SK-N-SH treated with all-trans-retinoic acid at 6 μM for 48 hours (cell line): Measurements from ENCODE around the gene ATRAID.

Experiments
- ATAC-seq: fragments of 200-7000 bp; cut with Tn5 transposase; 3 replicates; pipeline ENCODE4 v1.9.1; 2020; ENCODE audit warnings: mild to moderate bottlenecking, moderate library complexity
- ARNTL ChIP-seq: fragments of 450-650 bp; formaldehyde crosslinking; IDR thresholded peaks from 2 replicates; pipeline ENCODE4 v1.5.0; 2020; ENCODE audit warnings: low read depth, mild to moderate bottlenecking, moderate library complexity, borderline replicate concordance
- BACH2 ChIP-seq: fragments of 250-450 bp; sonication (Bioruptor Pico); IDR thresholded peaks from 2 replicates; pipeline ENCODE4 v1.9.0; 2021; ENCODE audit warnings: mild to moderate bottlenecking, borderline replicate concordance
- CSDC2 ChIP-seq: fragments of 250-450 bp; sonication (Bioruptor Pico); IDR thresholded peaks from 2 replicates; pipeline ENCODE4 v1.5.0; 2020; ENCODE audit warnings: mild to moderate bottlenecking, moderate library complexity
- ESRRG ChIP-seq: fragments of 250-450 bp; sonication (Bioruptor Pico); IDR thresholded peaks from 2 replicates; pipeline ENCODE4 v1.6.1; 2021; ENCODE audit warnings: mild to moderate bottlenecking
- GLIS3 ChIP-seq: fragments of 250-450 bp; sonication (Bioruptor Pico); IDR thresholded peaks from 2 replicates; pipeline ENCODE4 v1.5.0; 2020; ENCODE audit warnings: mild to moderate bottlenecking, moderate library complexity
- ISL1 ChIP-seq: fragments of 250-450 bp; sonication (Bioruptor Pico); IDR thresholded peaks from 2 replicates; pipeline ENCODE4 v2.1.2; 2022; ENCODE audit warnings: mild to moderate bottlenecking, moderate library complexity
- OSR1 ChIP-seq: fragments of 250-450 bp; sonication (Bioruptor Pico); IDR thresholded peaks from 2 replicates; pipeline ENCODE4 v1.8.0; 2022; ENCODE audit warnings: moderate library complexity, mild to moderate bottlenecking, inconsistent platforms
- PPARA ChIP-seq: fragments of 250-450 bp; sonication (Bioruptor Pico); IDR thresholded peaks from 2 replicates; pipeline ENCODE4 v1.5.0; 2020; ENCODE audit warnings: mild to moderate bottlenecking, borderline replicate concordance
- RARB ChIP-seq: fragments of 250-450 bp; sonication (Bioruptor Pico); IDR thresholded peaks from 2 replicates; pipeline ENCODE4 v1.8.0; 2021; ENCODE audit warnings: mild to moderate bottlenecking, moderate library complexity
- SNAI2 ChIP-seq: fragments of 250-450 bp; sonication (Bioruptor Pico); IDR thresholded peaks from 2 replicates; pipeline ENCODE4 v1.5.0; 2020; ENCODE audit warnings: mild to moderate bottlenecking, moderate library complexity
- TCF4 ChIP-seq: fragments of 250-450 bp; sonication (Bioruptor Pico); IDR thresholded peaks from 2 replicates; pipeline ENCODE4 v1.8.0; 2021; ENCODE audit warnings: mild to moderate bottlenecking, moderate library complexity, borderline replicate concordance
- ZC3H10 ChIP-seq: fragments of 250-450 bp; sonication (Bioruptor Pico); IDR thresholded peaks from 2 replicates; pipeline ENCODE4 v1.5.1; 2021; ENCODE audit warnings: mild to moderate bottlenecking, moderate library complexity
- ZFP3 ChIP-seq: fragments of 250-450 bp; sonication (Bioruptor Pico); IDR thresholded peaks from 2 replicates; pipeline ENCODE4 v1.5.0; 2020; ENCODE audit warnings: mild to moderate bottlenecking, moderate library complexity
- ZFP30 ChIP-seq: fragments of 450-650 bp; formaldehyde crosslinking; IDR thresholded peaks from 2 replicates; pipeline ENCODE4 v1.5.0; 2022; ENCODE audit warnings: mild to moderate bottlenecking, moderate library complexity
- ZNF70 ChIP-seq: fragments of 450-650 bp; formaldehyde crosslinking; IDR thresholded peaks from 2 replicates; pipeline ENCODE4 v1.5.0; 2020; ENCODE audit warnings: mild to moderate bottlenecking, moderate library complexity
- ZNF8 ChIP-seq: fragments of 450-650 bp; formaldehyde crosslinking; IDR thresholded peaks from 2 replicates; pipeline ENCODE4 v1.5.0; 2020; ENCODE audit warnings: mild to moderate bottlenecking, moderate library complexity
- TF ChIP-seq, protein P1 (sequence below): fragments of 250-450 bp; sonication (Bioruptor Pico); IDR thresholded peaks from 2 replicates; pipeline ENCODE4 v1.5.0; 2020; ENCODE audit warnings: mild to moderate bottlenecking, moderate library complexity
- TF ChIP-seq, protein P2 (sequence below): fragments of 250-450 bp; sonication (Bioruptor Pico); IDR thresholded peaks from 2 replicates; pipeline ENCODE4 v1.8.0; 2021; ENCODE audit warnings: low read depth, mild to moderate bottlenecking, moderate library complexity, borderline replicate concordance
- TF ChIP-seq, protein P3 (sequence below): fragments of 250-450 bp; sonication (Bioruptor Pico); IDR thresholded peaks from 2 replicates; pipeline ENCODE4 v1.5.1; 2020; ENCODE audit warnings: low read depth, mild to moderate bottlenecking, moderate library complexity
- TF ChIP-seq, protein P4 (sequence below): fragments of 250-450 bp; sonication (Bioruptor Pico); IDR thresholded peaks from 2 replicates; pipeline ENCODE4 v1.8.0; 2020; ENCODE audit warnings: mild to moderate bottlenecking, moderate library complexity, borderline replicate concordance
- TF ChIP-seq, protein P5 (sequence below): fragments of 250-450 bp; sonication (Bioruptor Pico); IDR thresholded peaks from 2 replicates; pipeline ENCODE4 v1.5.1; 2021; ENCODE audit warnings: mild to moderate bottlenecking, moderate library complexity

The ATRAID gene

DNA sequence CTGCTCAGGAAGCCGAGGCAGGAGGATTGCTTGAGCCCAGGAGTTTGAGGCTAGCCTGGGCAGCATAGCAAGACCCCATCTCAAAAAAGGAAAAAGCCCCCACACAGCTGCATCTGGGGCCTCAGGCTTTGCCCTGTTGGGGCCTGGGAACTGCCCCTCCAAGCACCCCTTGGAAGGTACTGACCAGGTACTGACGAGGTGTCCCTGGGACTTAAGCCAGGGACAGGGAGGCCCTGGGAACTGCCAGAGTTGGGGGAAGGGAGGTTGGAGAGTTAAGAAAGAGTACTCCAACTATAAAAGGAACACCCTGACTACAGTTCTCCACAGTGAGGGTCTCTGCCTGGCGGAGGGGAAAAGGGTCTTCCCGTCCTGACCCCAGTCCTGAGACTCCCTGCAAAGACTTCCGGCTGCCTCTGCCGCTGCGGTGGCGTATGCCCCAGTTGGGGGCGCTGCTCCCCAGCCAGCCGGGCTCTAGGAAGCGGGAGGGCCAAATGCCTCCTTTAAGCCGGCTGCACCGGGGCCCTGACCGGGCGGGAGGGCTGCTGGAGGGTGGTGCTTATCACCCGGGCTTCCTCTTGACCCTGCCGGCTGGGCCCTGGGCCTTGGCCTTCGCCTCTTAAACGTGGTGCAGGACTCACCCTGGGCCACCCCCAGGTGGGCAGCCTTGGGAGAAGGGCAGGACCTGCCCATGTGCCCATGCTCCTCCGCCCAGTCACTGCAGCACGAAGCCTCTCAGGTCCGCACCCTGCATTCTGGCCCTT, 38.2 kb downstream of the ATRAID start (continued):
- TF ChIP-seq, protein P1, sequence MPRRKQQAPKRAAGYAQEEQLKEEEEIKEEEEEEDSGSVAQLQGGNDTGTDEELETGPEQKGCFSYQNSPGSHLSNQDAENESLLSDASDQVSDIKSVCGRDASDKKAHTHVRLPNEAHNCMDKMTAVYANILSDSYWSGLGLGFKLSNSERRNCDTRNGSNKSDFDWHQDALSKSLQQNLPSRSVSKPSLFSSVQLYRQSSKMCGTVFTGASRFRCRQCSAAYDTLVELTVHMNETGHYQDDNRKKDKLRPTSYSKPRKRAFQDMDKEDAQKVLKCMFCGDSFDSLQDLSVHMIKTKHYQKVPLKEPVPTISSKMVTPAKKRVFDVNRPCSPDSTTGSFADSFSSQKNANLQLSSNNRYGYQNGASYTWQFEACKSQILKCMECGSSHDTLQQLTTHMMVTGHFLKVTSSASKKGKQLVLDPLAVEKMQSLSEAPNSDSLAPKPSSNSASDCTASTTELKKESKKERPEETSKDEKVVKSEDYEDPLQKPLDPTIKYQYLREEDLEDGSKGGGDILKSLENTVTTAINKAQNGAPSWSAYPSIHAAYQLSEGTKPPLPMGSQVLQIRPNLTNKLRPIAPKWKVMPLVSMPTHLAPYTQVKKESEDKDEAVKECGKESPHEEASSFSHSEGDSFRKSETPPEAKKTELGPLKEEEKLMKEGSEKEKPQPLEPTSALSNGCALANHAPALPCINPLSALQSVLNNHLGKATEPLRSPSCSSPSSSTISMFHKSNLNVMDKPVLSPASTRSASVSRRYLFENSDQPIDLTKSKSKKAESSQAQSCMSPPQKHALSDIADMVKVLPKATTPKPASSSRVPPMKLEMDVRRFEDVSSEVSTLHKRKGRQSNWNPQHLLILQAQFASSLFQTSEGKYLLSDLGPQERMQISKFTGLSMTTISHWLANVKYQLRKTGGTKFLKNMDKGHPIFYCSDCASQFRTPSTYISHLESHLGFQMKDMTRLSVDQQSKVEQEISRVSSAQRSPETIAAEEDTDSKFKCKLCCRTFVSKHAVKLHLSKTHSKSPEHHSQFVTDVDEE: no peak
- TF ChIP-seq, protein P2, sequence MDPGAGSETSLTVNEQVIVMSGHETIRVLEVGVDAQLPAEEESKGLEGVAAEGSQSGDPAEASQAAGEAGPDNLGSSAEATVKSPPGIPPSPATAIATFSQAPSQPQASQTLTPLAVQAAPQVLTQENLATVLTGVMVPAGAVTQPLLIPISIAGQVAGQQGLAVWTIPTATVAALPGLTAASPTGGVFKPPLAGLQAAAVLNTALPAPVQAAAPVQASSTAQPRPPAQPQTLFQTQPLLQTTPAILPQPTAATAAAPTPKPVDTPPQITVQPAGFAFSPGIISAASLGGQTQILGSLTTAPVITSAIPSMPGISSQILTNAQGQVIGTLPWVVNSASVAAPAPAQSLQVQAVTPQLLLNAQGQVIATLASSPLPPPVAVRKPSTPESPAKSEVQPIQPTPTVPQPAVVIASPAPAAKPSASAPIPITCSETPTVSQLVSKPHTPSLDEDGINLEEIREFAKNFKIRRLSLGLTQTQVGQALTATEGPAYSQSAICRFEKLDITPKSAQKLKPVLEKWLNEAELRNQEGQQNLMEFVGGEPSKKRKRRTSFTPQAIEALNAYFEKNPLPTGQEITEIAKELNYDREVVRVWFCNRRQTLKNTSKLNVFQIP (CRISPR knock-in tag): no peak
- TF ChIP-seq PPARA (CRISPR knock-in tag) (no peak), ARNTL (CRISPR knock-in tag) (no peak), RARB (CRISPR knock-in tag) (no peak)

DNA sequence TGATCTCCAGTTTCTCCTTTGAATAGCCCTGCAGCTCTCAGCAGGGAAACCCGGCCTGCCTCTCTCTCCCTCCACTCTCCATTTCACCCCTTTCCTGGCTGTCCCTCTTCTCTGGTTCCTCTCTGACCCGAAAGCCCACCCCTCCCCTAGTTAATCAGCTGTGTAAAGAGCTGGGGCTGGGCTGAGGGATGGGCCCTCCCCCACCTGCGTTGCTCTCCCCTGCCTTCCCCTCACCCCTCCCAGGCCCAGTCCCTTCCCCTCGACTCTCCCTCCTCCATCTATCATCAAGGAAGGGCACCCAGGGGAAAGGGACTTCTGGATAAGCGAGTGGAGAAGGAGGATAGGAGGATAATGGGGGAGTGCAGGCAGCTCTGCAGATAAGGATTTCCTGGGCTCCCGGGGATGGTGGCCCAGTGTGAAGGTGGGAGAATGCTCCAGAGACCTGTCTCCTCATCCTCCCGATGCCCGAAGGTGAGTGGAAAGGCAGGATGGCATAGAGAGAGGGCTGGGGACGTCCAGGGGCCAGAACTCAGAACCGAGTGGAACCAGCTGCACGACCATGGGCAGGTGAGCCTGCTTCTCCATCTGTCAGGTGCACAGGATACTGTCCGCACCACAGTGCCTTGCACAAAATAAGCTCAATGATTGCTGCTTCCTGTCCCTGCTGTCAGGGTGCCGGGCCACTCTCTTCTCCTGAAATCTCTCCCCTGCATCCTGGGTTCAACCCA, 39.0 kb downstream of the ATRAID start:
- ATAC-seq: no peak
- no peak for TF ChIP-seq ZFP3 (CRISPR knock-in tag)
- no peak for TF ChIP-seq ARNTL (CRISPR knock-in tag)
- TF ChIP-seq, protein P3, sequence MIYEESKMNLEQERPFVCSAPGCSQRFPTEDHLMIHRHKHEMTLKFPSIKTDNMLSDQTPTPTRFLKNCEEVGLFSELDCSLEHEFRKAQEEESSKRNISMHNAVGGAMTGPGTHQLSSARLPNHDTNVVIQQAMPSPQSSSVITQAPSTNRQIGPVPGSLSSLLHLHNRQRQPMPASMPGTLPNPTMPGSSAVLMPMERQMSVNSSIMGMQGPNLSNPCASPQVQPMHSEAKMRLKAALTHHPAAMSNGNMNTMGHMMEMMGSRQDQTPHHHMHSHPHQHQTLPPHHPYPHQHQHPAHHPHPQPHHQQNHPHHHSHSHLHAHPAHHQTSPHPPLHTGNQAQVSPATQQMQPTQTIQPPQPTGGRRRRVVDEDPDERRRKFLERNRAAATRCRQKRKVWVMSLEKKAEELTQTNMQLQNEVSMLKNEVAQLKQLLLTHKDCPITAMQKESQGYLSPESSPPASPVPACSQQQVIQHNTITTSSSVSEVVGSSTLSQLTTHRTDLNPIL (CRISPR knock-in tag): no peak
- no peak for TF ChIP-seq ZNF70 (CRISPR knock-in tag)
- no peak for TF ChIP-seq OSR1 (CRISPR knock-in tag)
- no peak for TF ChIP-seq ISL1 (CRISPR knock-in tag)
- TF ChIP-seq GLIS3 (CRISPR knock-in tag): no peak
- TF ChIP-seq CSDC2 (CRISPR knock-in tag): no peak
- no peak for TF ChIP-seq ZFP30 (CRISPR knock-in tag)
- TF ChIP-seq ZC3H10 (CRISPR knock-in tag): no peak
- TF ChIP-seq, protein P4, sequence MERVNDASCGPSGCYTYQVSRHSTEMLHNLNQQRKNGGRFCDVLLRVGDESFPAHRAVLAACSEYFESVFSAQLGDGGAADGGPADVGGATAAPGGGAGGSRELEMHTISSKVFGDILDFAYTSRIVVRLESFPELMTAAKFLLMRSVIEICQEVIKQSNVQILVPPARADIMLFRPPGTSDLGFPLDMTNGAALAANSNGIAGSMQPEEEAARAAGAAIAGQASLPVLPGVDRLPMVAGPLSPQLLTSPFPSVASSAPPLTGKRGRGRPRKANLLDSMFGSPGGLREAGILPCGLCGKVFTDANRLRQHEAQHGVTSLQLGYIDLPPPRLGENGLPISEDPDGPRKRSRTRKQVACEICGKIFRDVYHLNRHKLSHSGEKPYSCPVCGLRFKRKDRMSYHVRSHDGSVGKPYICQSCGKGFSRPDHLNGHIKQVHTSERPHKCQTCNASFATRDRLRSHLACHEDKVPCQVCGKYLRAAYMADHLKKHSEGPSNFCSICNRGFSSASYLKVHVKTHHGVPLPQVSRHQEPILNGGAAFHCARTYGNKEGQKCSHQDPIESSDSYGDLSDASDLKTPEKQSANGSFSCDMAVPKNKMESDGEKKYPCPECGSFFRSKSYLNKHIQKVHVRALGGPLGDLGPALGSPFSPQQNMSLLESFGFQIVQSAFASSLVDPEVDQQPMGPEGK (CRISPR knock-in tag): no peak
- TF ChIP-seq SNAI2: no peak
- no peak for TF ChIP-seq ZNF8 (CRISPR knock-in tag)
- TF ChIP-seq, protein P1: no peak
- TF ChIP-seq, protein P2 (CRISPR knock-in tag): no peak
- TF ChIP-seq TCF4 (CRISPR knock-in tag): no peak
- TF ChIP-seq, protein P5, sequence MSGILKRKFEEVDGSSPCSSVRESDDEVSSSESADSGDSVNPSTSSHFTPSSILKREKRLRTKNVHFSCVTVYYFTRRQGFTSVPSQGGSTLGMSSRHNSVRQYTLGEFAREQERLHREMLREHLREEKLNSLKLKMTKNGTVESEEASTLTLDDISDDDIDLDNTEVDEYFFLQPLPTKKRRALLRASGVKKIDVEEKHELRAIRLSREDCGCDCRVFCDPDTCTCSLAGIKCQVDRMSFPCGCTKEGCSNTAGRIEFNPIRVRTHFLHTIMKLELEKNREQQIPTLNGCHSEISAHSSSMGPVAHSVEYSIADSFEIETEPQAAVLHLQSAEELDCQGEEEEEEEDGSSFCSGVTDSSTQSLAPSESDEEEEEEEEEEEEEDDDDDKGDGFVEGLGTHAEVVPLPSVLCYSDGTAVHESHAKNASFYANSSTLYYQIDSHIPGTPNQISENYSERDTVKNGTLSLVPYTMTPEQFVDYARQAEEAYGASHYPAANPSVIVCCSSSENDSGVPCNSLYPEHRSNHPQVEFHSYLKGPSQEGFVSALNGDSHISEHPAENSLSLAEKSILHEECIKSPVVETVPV: no peak
- TF ChIP-seq BACH2: no peak
- no peak for TF ChIP-seq PPARA (CRISPR knock-in tag)
- TF ChIP-seq ESRRG (CRISPR knock-in tag): no peak
